ENCODE data around the gene ACTR6.
"Not testable (repeated sequence)": the region's sequence is repeated elsewhere in the genome, so short reads cannot be mapped to it uniquely, and the experiment has no call there.

Gene ACTR6

DNA sequence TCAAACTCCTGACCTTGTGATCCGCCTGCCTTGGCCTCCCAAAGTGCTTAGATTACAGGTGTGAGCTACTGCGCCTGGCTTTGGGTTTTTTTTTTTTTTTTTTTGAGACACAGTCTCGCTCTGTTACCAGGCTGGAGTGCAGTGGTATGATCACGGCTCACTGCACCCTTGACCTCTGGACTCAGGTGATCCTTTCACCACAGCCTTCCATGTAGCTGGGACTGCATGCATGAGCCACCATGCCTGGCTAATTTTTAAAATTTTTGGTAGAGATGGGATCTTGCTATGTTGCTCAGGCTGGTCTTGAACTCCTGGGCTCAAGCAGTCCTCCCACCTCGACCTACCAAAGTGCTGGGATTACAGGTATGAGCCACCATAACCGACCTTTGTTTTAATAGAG, 21.6 kb downstream of the ACTR6 start:
- not testable (repeated sequence) for DNase-seq

DNA sequence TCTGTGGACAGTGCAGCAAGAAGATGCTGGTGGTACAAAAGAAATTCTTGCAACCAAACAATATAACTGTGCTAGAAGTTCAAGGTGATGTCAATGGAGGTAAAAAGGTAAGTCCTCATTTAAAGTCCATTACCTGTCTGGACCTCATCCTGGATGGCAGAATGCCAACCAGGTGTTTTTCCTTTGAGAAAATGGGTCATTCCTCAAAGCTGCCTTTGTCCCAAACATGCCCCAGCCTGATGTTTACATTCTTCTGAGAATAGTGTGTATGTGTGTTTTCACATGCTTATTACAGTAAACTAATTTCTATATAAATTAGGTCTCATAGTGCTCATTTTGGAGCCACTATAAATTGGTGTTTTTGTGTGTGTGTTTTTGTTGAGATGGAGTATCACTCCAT, 24.9 kb downstream of the ACTR6 start:
- DNase-seq, result no peak

DNA sequence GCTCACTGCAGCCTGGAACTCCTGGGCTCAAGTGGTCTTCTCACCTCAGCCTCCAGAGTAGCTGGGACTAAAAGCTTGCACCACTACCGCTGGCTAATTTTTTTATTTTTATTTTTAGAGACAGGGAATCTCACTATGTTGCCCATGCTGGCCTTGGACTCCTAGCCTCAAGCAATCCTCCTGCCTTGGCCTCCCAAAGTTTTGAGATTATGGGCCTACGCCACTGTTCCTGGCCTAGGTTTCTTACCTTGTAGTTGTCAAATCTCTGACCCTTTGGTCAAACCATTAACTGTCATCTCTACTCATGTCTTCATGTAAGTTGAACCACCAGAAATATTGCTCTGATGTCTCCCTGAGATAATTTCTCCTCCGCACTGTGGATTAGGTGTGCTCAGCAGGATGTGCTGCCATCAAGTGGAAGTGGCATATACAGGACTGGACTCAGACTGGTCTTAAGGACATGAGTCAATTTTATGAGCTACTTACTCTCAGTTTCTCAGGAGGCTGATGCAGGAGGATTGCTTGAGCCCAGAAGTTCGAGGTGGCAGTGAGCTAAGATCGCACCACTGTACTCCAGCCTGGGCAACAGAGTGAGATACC, 28.5 kb downstream of the ACTR6 start:
- no peak for DNase-seq

DNA sequence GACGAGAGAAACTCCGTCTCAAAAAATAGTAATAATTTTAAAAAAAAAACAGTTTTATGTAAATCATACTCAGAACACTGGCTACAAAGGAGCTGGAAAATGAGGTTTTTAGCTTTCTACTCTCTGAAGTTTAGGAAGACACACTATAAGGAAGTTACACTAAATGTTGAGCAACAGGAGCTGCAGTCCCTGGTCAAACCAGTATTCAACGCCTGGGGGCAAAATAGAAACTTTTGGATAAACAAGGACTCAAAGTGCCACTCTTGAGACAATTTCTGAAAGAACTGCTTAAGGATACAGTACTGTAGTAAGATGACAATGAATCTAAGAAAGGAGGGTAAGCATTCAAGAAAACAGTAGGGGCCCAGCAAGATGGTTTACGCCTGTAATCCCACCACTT, 29.3 kb downstream of the ACTR6 start:
- peak in 1 of 6 experiments; percentile 0 for DNase-seq

DNA sequence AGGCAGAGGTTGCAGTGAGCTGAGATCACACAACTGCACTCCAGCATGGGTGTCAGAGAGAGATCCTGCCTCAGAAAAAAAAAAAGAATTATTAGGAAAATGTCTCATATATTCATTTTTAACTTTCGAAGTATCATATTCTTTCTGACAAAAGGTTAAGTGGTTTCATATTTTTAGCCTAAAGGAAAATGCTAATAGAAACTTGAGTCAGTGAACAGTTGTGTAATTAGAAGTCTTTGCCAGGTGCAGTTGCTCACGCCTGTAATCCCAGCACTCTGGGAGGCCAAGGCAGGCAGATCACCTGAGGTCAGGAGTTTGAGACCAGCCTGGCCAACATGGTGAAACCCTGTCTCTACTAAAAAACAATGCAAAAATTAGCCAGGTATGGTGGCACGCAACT, 31.3 kb downstream of the ACTR6 start:
- DNase-seq, result not testable (repeated sequence)

DNA sequence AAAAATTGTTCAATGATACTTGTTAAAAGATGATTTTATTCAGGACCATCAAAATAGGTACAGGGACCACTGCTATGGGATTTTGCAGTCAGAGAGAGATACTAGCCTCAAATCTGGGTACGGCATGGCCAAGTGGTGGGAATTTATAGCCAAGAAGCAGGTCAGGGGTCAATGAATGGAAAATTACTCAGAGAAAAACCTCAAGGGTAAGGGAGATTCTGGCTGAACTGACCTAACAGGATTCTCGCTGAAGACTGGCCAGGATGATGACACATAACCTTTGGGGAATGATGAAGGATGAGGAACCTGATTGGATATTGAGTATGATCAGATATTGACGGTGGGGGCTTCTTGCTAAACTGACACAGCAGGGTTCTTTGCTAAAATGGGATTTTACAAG, 33.6 kb downstream of the ACTR6 start:
- no peak for DNase-seq

DNA sequence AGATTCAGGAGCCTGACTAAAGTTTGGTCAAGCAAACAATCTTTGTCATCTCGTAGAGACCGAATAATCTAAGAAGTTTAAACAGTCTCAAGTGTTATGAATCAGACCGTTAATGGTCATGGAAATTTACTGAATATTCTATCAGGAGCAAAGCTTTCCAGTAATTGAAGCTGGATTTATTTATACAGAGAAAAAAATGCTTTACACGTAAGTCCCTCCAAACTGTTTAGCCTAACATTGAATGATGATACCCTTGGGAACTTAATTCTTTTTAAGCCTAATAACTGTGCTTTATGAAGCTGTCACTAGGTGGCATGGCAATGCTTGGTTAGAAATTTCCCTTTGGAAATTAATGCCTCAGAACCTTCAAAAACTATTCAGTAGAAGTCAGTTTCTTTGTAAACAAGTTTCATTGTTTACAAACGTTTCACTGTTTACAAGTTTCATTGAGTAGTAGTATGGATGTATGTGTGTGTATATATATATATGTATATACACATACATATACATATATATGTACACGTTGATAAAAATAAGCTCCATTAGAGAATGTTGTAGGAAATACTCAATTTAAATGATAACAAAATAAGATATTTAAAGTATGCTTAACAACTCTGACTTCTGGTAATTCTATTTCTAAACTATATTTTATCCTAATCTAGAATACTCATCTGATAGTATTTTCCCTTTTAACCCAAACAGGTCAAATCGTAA, 34.1 kb downstream of the ACTR6 start:
- peak in 2 of 6 experiments; percentile 17 to 25 for DNase-seq

DNA sequence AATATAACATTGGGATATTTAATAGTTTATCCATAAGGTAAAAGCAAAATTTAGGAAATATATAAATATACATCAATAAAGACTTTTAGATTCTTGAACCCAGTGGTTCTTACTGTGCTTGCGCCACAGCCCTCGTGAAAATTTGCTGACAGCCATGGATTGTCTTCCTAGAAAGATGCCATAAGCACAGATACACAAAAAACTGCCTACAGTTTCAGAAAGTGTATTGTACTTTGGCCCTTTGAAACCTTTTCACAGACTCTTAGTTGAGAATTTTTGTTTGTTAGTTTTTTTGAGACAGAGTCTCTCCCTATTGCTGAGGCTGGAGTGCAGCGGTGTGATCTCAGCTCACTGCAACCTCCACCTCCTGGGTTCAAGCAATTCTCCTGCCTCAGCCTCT, 38.2 kb downstream of the ACTR6 start:
- DNase-seq, result no peak

DNA sequence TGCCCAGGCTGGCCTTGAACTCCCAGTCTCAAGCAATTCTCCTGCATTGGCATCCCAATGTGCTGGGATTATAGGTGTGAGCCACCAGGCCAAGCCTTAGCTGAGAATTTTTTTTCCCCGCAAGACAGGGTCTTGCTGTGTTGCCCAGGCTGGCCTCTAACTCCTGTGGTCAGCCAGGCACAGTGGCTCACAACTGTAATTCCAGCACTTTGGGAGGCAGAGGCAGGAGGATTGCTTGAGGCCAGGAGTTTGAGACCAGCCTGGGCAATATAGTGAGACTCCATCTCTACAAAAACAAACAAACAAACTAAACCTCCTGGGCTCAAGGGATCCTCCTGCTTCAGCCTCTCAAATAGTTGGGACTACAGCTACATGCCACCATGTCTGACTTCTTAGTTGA, 39.0 kb downstream of the ACTR6 start:
- no peak for DNase-seq

DNA sequence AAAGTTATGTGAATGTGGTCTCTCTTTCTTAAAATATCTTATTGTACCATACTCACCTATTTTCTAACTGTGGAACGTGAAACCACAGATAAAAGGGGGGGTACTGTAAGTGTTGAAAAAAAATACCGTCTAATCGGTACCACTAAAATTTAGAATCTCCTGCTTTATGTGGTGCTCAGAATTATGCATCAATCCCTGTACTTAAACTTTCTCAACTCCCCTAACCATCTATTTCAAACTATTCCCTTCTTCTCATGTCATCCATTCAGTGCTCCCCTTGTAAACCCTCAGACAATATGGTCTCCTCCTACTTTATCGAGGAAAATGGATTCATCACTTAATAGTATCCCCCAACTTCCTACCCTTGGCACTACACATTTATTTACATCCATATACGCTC, 42.5 kb downstream of the ACTR6 start:
- DNase-seq, result no peak

DNA sequence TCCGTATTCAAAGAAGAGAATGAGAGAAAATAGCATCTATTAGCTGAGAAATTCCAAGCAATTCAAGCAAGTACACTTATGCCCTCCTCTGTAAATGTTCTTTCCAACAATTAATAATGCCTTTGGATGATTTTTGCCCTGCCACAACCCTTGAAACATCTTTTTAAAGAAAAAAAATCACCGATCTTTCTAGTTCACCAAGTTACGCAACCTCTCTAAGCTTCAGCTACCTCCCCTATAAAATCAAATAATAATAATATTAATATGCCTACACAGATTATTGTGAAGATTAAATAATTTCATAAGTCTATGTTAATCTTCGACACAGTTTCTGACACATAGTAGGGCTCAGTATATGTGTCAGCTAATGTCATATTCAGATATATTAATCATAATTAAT, 47.1 kb downstream of the ACTR6 start:
- DNase-seq, result no peak

DNA sequence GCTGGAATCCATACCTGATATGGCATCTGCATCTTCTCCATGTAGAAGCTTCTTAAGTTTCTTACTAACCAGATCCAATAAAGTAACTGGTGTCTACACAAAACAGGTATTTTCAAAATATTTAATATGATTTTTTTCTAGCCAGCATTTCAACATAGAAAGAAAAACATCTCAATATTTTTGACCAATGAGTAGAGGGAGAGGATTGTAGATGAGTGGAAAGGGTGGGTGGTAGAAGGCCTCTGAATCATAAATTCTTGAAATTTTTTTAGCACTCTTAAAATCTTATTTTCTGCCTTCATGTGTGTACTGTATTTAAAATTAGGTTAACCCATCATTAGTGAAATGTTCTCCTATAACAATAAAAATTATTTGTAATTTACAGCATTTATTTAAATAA, 48.3 kb downstream of the ACTR6 start:
- no peak for DNase-seq

DNA sequence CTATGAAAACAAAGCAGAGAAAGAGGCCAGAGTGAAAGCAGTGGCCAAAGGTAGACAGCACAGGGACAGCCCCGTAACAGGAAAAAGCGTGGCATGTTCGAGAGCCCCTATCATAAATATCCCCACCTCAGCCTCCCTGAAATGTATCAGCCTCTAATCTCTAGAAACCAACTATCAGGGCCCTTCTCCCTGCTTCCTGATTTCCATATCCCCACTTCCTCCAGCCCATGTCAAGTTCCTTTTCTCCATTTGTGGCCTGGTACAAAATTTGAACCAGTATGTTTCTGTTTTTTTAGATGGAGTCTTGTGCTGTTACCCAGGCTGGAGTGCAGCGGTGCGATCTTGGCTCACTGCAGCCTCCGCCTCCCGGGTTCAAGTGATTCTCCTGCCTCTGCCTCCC, 49.3 kb downstream of the ACTR6 start:
- no peak for DNase-seq

DNA sequence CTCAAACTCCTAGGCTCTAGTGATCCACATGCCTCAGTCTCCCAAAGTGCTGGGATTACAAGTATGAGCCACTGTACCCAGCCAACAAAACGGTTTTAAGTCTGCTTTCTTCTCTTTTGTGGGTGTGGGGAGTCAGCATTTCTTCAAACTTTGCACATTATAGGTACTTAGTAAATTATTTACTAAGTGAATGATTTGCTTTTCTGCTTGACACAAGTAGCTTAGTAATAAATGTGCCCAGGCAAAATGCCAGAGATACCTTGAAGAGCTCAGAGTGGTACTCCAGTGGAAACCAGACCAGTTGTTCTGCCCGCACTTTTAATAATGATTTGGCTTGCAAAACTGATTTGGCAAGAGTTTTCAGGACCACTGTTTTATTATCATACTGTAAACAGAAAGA, 51.3 kb downstream of the ACTR6 start:
- DNase-seq, result no peak

DNA sequence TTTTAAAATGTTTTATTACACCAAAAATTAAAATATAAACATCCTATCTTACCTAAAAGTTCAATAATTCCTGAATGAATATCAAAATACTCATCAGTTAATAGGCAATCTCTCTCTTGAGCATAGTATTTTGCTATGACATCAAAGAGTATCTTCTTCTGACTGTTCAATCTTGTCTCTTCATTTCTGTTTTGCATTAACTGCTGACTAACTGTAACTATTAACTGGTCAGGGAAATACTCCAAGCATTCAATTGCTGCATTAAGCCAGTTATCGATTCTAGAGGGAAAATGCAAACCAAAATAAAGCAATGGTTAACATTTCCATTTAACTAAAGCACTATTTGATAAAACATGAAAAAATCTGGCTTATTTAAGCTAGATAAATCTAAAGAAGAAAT, 52.8 kb downstream of the ACTR6 start:
- no peak for DNase-seq

DNA sequence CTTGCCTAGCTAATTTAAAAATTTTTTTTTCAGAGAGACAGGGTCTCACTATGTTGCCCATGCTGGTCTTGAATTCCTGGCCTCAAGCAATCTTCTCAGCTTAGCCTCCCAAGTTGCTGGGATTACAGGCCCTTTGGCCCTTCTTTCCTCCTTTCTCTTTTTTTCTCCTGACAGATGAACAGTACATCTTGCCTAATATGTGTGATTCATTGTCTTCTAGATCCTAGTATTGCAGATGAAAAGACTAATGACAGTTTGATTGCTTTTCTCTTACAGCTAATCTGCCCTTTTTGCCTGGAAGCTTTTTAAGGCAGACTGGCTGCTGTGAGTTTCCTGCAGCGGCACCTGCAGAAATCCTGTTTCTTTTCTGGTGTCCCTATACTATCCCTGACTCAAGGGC, 54.3 kb downstream of the ACTR6 start:
- DNase-seq, result no peak

DNA sequence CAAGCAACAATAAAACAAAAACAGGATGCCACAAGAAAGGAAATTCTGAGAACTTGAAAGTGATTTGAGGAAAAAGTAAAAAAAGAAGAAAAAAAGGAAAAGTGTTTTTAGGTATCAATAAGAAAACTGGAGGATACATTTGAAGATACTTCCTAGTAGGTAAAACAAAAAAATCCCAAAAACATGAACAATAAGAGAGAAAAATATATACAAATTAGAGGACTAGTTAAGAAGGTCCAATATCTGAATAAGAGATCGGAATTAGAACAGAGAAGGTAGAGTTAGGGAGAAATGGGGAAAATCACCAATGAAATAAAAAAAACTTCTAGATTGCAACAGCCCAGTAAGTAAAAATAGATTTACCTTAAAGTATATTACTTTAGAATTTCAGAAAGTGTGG, 57.5 kb downstream of the ACTR6 start:
- no peak for DNase-seq

DNA sequence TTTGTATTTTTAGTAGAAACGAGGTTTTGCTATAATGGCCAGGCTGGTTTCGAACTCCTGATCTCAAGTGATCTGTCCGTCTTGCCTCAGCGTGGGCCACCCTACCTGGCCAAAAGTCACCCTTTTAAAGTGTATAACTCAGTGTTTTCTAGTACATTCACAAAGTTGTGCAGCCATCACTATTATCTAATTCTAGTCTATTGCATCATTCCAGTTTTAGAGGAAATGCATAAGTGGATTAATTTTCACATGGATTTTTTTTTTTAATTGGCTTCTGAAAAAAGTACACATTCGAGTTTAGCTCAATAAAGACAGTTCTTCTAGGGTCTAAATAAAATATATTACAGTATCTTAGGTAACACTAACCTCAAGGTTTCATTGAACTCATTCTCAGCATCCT, 62.5 kb downstream of the ACTR6 start:
- no peak for DNase-seq

DNA sequence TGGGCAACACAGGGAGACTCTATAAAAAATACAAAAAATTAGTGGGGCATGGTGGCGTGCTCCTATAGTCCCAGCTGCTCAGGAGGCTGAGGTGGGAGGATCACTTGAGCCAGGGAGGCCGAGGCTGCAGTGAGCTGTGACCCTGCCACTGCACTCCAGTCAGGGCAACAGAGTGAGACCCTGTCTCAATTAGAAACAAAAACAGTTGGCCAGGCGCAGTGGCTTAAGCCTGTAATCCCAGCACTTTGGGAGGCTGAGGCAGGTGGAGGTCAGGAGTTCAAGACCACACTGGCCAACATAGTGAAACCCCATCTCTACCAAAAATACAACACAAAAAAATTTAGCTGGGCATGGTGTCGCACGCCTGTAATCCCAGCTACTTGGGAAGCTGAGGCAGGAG, 64.5 kb downstream of the ACTR6 start:
- not testable (repeated sequence) for DNase-seq

DNA sequence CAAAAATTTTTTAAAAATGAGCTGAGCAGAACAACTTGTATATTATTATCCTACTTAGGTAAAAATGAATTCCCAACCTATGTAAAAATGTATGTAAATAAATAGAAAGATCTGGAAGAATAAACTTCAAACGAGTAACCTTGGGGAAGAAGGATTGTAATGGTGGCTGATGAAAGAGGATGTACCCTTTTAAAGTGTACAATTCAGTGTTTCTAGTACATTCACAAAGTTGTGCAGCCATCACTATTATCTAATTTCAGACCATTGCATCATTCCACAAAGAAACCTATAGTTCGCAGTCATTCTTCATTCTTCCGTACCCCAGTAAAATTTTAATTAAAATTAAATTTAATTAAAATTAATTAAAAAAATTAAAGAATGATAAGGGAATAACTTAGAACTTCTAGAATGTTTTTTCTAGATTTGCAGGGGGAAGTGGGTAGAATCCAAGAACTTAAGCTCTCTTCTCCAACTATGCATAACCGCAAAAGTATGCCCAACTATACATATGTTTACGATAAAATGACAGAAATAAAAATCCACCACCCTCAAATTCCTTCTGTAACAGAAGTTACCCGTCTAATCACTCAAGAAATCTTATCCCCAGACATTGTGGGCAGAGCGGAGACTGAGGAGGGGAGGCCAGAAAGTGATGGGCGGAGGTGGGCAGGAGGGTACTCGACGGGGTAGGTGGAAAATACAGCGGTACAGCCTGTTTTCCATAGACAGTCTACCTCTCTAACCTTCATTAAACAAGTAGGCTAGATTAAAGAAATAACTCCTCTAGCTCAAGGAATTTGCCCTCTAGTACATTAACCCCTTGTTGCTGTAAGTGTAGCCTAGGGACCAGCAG, 65.3 kb downstream of the ACTR6 start:
- DNase-seq, result peak in 1 of 6 experiments; percentile 0

DNA sequence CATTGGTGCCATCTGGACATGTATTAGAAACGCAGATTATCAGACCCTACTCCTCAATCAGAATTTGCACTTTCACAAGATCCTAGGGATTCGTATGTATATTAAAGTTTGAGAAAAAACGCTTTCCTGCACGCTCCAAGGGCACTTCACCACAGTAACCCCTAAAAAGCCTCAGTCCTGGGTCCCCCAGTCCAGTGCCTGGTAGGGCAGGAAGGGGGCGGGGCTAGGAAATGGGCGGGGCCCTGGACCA, 65.9 kb downstream of the ACTR6 start:
- DNase-seq, result no peak

DNA sequence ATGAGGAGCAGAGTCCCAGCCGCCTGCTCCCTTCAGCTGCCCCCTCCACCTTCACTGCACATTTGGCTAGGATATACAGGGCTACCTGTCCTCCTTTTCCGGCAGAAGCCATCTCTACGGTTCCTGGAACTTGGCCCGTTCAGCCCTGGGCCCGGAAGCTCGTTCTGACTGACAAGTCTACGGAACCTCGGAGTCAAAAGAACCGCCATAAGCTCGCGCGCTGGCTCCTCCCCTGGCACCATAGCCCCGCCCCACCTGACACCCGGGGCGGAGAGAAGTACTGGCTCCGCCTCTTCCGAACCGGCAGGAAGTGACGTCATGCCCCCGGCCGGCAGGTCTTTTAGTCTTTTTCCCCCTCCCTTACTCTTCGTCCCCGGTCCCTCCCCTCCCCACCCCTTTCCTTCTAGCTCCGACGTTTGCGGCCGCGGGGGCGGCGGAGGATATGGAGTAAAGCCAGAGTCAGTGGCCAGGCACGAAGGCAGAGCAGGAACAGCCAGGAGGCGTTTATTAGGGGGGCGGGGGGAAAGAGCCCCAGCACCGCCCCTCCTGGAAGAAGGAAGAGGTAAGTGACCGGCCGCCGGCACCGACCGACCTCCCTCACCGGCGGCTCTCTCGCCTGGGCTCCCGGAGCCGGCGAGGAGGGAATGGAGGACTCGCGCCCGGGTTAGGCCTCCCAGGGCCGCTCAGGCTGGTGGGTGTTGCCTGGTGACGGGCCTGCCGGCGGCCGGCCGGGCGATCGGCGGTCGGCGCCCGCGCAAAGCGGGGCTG, 66.4 kb downstream of the ACTR6 start, which contains the start of the genes DEPDC4 and SCYL2:
DEPDC4 (minus strand) TSS at position 245 of the 768 bp plus-strand sequence; CDS start at position 242, 3 bp downstream.
SCYL2 (plus strand) TSS at position 343 of the 768 bp plus-strand sequence. CDS start 15,794 bp downstream, outside the sequence.
- peak; percentile 91 to 99 (median 96) for DNase-seq

DNA sequence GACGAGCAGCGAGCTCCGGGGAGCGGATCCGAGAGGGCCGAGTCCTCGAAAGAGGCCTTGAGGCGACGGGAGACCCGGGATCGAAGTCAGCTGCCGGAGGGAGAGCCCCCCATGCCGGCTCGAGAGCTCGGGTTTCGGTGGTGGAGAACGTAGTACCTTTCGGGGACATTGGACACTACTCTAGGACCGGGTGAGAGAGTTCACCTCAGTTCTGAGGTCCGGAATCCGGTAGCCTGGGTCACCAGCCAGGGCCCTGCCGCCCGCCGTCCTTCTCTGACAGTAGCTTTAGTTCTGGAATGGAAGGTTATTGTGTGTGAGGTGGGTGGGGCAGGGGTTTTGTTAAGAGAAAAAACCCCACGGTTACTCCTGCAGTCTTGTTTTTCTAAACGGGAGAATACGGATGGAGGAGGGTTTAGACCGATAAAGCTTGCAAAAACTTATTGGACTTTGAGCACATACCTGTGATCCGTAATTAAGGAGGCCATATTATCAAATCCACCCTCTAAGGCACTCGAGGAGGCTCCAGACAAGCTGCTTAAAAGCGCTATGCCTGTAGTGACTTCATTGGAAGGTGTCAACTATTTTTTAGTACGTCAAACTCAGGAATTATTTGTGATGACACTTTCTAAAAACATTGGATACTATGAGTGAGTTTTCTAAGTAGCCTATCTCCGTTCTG, 67.1 kb downstream of the ACTR6 start:
- DNase-seq, result peak; percentile 1 to 58 (median 23)

Data from stimulated activated naive CD4-positive, alpha-beta T cell (primary cell).